ENCODE measurements around the gene DHX16.
"Not testable (repeated sequence)": the region's sequence is repeated elsewhere in the genome, so short reads cannot be mapped to it uniquely, and the experiment has no call there.

DHX16 gene

DNA sequence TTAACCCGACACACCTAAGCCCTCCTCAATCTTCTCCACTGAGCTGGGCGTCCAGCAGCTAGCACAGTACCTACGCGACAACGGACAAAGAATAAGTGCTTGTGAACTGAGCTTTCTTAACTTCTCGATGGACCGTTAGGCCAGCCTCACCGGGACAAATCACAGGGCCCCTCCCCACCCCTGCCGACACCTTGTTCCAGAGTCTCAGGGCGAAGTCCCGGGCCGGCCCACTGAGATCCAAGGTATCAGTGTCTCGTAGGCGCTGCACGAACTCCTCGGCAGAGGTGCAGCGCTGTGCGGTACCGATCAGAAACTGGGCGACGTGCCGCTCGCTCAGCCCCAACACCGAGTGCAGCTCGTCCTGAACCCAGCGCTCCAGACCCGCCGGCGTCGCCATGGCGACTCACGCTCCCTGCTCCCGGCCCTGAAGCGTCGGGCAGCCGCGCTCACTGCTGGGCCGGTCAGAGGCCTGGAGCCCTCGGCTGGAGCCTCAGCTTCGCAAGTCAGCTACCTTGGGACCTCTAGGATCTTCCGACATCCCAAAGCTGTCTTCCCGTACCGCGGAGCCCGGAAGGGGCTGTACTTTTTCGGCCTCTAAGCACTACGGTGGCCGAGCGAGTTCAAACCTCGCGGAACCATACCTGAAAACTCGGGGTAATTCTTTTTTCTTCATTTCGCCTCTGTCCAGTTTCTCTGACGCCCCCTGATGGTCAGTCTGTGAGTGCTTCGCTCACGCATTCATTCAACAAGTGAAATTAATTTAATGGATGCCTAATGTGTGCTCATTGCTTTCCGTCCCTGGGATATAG is at the start of gene DHX16:
DHX16 (minus strand) TSS at position 562 of the 809 bp plus-strand sequence; CDS start at position 397, 165 bp downstream.
- peak; percentile 78 to 79 for DNase-seq (ENCODE audit: extremely low read depth in 1 of 2, low read depth in 1 of 2)

DNA sequence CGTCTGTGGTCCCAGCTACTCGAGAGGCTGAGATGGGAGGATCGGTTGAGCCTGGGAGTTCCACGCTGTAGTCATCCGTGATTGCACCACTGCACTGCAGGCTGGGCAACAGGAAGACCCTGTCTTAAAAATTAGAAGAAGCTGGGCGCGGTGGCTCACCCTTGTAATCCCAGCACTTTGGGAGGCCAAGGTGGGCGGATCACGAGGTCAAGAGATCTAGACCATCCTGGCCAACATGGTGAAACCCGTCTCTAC is 49.1 kb upstream of the DHX16 start:
- DNase-seq (ENCODE audit: extremely low read depth in 1 of 2, low read depth in 1 of 2): not testable (repeated sequence)

DNA sequence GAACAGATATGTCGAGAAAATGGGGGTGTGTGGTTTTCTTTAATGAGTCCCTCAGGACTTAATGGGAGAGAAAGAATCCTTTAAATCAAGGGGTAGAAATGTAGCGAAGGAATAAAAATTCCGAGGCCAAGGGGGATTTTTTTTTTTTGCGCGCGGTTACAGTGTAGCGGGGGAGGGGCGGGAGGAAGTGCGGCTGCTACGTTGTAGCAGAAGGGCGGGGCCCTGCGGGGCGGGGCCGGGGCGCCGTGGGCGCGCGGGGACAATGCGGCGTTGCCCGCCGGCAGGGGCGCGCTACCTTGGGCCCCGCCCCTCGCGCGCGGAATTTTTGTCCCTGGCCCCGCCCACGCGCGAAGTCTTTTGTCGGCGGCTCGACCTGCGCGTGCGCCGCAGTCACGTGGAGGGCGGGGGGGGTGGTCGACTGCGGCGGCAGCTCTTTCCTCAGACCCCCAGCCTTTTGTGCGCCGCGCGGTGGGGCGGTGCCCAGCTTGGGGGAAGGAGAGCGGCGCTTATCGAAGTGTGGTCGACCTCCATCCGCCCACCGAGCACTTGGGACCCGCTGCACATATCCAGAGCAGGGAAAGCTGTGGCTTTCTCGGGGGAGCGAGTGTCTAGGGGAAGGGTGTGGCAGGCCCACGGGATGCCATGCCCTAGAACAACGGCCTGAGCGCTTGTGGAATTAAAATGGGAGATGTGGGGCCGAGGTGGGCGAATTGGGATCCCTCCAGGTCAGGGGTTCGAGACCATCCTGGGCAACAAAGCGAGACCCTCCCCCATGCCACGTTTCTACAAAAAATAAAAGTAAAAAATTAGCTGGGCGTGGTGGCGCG is 48.6 kb upstream of the DHX16 start:
- peak; percentile 87 to 97 for DNase-seq (ENCODE audit: extremely low read depth in 1 of 2, low read depth in 1 of 2)

DNA sequence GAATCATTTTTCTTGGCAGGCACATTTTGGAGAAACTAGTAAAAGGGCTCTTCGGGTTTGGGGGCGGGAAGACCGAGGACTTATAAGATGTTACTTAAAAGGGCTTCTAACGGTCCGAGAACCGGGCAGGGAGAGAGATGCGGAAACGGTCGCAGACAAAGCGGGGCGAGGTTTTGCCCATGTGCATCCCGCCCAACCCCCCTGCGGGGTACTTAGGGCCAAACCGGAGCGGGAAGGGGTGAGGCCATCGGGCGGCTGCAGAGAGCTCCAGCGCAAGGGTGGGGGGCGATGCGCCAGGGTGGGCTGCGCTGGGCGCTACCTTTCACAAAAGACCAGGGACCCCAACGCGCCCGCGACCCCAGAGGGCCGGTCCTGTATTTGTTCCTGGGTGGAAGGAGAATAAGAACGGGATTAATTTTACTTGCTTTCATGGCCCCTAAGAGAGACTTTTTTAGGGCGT is 48.0 kb upstream of the DHX16 start:
- DNase-seq (ENCODE audit: extremely low read depth in 1 of 2, low read depth in 1 of 2): no peak

GRCh38 chr6:30719791-30720737 is 47.3 kb upstream of the DHX16 start, which contains the start of gene TUBB:
Gene TUBB (plus strand): TSS chr6:30720352. CDS start chr6:30720507, 155 bp downstream.
- peak; percentile 84 to 92 for DNase-seq (ENCODE audit: extremely low read depth in 1 of 2, low read depth in 1 of 2)

DNA sequence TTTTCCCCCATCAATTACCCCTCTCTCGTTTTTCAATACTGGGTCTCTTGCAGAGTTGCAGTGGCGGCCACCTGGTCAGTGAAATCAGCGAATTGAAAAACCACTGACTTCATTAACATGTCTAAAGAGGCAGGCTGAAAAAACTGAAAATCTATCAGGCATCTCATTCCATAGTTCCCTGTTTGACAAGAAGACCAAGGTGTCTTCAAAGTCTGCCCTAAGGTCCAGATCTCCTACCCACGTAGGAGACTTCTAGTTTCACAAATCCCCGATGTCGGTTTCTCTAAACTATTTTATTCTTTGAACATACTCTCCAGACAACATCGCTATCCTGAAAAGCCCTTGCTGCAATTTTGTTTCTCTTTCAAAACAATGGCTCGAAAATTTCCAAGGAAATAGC is 46.5 kb upstream of the DHX16 start:
- DNase-seq (ENCODE audit: extremely low read depth in 1 of 2, low read depth in 1 of 2): no peak

DNA sequence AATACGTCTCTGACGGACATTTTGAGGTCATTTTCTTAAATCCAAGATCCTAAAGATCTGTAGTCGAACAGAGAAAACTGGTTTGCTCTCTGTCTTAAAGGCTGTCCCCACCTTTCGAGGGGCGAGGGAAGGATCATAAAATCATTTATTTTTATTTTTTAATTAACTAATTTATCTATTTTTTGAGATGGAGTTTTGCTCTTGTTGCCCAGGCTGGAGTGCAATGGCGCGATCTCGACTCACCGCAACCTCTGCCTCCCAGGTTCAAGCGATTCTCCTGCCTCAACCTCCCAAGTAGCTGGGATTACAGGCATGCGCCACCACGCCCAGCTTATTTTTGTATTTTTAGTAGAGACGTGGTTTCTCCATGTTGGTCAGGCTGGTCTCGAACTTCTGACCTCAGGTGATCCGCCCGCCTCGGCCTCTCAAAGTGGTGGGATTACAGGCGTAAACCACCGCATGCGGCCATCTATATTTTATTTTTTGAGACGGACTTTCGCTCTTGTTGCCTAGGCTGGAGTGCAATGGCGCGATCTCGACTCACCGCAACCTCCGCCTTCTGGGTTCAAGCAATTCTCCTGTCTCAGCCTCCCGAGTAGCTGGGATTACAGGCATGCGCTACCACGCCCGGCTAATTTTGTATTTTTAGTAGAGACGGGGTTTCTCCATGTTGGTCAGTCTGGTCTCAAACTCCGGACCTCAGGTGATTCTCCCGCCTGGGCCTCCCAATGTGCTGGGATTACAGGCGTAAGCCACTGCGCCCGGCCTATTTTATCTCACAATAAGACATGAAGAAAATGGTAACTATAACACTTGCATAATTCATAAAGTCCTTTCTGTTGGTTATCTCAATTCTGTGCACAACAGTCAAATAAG is 45.3 kb upstream of the DHX16 start:
- not testable (repeated sequence) for DNase-seq (ENCODE audit: extremely low read depth in 1 of 2, low read depth in 1 of 2)

- DNase-seq (ENCODE audit: extremely low read depth in 1 of 2, low read depth in 1 of 2): peak; percentile 95 to 98
Measured at GRCh38 chr6:30717129-30717844, 44.5 kb upstream of the DHX16 start, which contains the start of gene MDC1. Gene MDC1 (minus strand): TSS chr6:30717281. CDS start chr6:30715175, 2,106 bp downstream.

- no peak for DNase-seq (ENCODE audit: extremely low read depth in 1 of 2, low read depth in 1 of 2)
Measured at GRCh38 chr6:30716879-30717128, 44.0 kb upstream of the DHX16 start.

DNA sequence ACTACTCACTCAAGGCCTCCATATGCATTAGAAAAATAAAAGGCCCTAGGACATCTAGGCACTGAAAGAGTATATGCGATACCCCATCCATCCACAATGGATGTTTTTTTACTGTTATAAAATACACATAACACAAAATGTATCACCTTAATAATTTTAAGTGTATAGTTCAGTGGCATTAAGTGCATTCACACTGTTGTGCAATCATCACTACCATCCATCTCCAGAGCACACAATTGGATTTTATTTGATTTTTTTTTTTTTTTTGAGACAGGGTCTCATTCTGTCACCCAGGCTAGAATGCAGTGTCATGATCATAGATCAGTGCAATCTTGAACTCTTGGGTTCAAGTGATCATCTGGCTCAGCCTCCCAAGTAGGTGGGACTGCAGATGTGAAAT is 41.5 kb upstream of the DHX16 start:
- no peak for DNase-seq (ENCODE audit: extremely low read depth in 1 of 2, low read depth in 1 of 2)

GRCh38 chr6:30712441-30712945 is 39.7 kb upstream of the DHX16 start:
- DNase-seq (ENCODE audit: extremely low read depth in 1 of 2, low read depth in 1 of 2): no peak

- DNase-seq (ENCODE audit: extremely low read depth in 1 of 2, low read depth in 1 of 2): no peak
Measured at GRCh38 chr6:30711758-30712380, 39.1 kb upstream of the DHX16 start.

GRCh38 chr6:30709101-30709868 is 36.5 kb upstream of the DHX16 start:
- DNase-seq (ENCODE audit: extremely low read depth in 1 of 2, low read depth in 1 of 2): no peak

DNA sequence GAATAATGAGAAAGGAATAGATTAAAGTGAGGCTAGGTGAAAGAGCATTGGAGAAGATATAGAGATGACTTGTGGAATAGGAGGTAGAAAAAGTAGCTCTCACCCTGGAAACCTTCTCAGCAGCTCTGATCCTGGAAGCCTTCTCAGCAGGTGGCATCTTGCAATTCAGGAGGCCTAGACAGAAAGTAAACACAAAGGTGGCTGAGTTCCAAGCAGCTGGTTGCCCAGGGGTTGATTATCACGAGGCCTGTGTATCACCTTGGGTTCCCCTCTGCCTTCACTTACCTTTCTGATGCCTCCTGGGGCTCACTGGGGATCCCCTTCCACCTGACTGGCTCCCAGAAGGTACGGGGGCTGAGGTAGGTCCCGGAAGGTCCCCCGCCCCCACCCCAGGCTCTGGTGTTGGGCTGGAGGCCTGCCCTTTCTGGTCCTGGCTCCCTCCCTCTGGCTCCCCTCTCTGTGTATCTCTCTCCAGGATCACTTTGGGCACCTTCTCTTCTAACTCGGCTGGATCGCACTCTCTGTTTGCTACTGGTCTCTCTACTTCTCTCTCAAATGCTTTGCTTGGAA is 34.6 kb upstream of the DHX16 start:
- no peak for DNase-seq (ENCODE audit: extremely low read depth in 1 of 2, low read depth in 1 of 2)

- DNase-seq (ENCODE audit: extremely low read depth in 1 of 2, low read depth in 1 of 2): no peak
Measured at GRCh38 chr6:30705620-30706019, 32.8 kb upstream of the DHX16 start.

- no peak for DNase-seq (ENCODE audit: extremely low read depth in 1 of 2, low read depth in 1 of 2)
Measured at GRCh38 chr6:30703821-30704220, 31.0 kb upstream of the DHX16 start.

- DNase-seq (ENCODE audit: extremely low read depth in 1 of 2, low read depth in 1 of 2): no peak
Measured at GRCh38 chr6:30703011-30703410, 30.2 kb upstream of the DHX16 start.

DNA sequence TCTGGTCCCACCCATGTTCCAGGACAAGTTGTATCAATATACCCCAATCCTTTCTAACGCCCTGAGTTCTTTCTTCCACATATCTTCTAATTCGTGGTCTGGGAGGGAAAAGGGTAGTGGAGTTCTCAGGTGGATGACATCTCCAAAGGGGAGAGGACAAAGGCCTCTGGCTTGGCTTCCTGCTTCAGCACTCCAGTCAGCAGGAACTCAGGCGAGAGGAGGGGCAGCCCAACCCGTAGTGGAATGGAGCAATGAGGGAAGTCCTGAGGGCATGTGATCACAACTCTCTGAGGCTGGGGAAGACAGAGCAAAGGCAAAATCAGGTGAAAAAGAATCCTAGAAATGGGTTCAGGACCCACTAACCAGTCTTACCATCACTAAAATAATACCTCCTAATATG is 27.5 kb upstream of the DHX16 start:
- no peak for DNase-seq (ENCODE audit: extremely low read depth in 1 of 2, low read depth in 1 of 2)

All from activated CD8-positive, alpha-beta memory T cell treated with anti-CD3 and anti-CD28 coated beads for 1 hour (primary cell).